Hair follicular keratinocyte (primary cell): Measurements from ENCODE around the gene S100A10. TPM values are rescaled to one million over a fixed set of nuclear protein-coding genes. Genes with fewer than 3 reads are reported as not detected.

Experiments
- total RNA-seq: library from RNA; depleted of rRNA; stranded (reverse); fragments of >200 nt; gene quantifications from 2 replicates; pipeline ENCODE4 v1.2.3, GENCODE V29; 2015

The S100A10 gene, protein sequence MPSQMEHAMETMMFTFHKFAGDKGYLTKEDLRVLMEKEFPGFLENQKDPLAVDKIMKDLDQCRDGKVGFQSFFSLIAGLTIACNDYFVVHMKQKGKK
- 417 and 612 TPM in 2 replicates for total RNA-seq

GRCh38 chr1:151993734-151994496, at the start of gene S100A10:
Gene S100A10 (minus strand): TSS chr1:151993859. CDS start chr1:151986230, 7,629 bp downstream.

DNA sequence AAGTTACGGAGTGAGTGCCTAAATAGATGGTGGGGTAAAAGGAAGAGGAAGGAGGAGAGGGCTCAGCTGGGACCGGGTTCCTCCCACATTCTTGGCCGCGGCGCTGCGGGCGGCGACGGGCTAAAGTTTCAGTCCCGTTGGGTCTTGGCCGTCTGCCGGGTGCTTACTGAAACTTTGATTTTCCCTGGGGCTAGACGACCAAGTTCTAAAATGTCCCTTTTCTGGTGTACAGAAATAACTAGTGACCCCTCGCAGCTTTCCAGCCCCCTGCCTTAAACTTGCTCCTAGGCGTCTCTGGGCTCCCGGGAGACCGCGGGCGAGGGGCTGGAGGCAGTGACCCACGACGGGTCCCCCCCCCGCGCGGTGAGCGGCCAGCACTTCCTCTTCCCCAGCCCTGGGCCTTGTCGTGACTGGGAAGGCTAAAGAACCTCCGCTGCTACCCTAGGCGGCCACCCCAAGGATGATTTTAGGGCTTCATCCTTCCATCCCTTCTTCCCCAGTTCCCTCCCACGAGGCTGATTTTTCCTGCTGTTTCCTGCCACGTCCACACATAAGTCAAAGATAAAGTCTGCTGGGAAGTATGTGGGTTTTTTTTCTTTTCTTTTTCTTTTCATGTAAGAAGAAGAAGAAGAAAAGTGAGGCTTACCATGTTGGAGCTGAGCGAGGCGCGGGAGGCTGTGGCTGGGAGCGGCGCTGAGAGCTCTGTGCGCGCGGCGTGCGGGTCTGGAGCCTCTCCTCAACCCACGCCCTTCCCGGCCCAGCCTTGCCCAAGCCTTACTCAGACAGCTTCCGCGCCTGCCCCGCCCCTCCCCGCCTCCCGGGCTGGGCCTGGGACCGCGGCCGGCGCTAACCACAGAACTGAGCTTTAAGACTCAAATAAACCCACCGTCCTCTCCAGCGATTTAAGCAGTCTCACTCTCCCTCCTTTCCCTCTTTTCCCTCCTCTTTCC, 42.9 kb upstream of the S100A10 start, which contains the start of gene S100A11:
Gene S100A11 (minus strand): TSS at position 738 of the 950 bp plus-strand sequence. CDS start 89 bp downstream, at position 649.

Other genes starting within 250 kb of the S100A10 start
- gene MRPL9, start 230.4 kb downstream of the S100A10 start, total RNA-seq: 79.4 and 95.0 TPM in 2 replicates
- gene TDRKH, start 203.4 kb downstream of the S100A10 start, total RNA-seq: 12.3 and 13.3 TPM in 2 replicates
- gene LINGO4, start 188.4 kb downstream of the S100A10 start, total RNA-seq: not detected in 2 replicates
- gene RORC, start 162.1 kb downstream of the S100A10 start, total RNA-seq: 0.16 TPM in 1 of 2 replicates, not detected in the other
- gene C2CD4D, start 154.0 kb downstream of the S100A10 start, total RNA-seq: 0.39 and 0.99 TPM in 2 replicates
- not detected in 2 replicates for gene THEM5, start 140.1 kb downstream of the S100A10 start, total RNA-seq
- gene THEM4, start 84.3 kb downstream of the S100A10 start, total RNA-seq: 10.7 and 11.8 TPM in 2 replicates
- 973 and 1,471 TPM in 2 replicates for gene S100A11, start 43.1 kb upstream of the S100A10 start, total RNA-seq
- gene TCHHL1, start 95.2 kb upstream of the S100A10 start, total RNA-seq: 0.08 TPM in 1 of 2 replicates, not detected in the other
- gene TCHH, start 121.6 kb upstream of the S100A10 start, total RNA-seq: 0.04 TPM in 1 of 2 replicates, not detected in the other
- not detected in 2 replicates for gene RPTN, start 165.4 kb upstream of the S100A10 start, total RNA-seq
- not detected in 2 replicates for gene HRNR, start 230.3 kb upstream of the S100A10 start, total RNA-seq